Cerebellar cortex (tissue), 1 donor: ENCODE results near the gene LPP.
A peak's percentile ranks its signal among the peaks of the same experiment; 100 is the strongest.
"Not testable (repeated sequence)": the region's sequence is repeated elsewhere in the genome, so short reads cannot be mapped to it uniquely, and the experiment has no call there.

ENCODE experiments used
- DNase-seq: peaks from one replicate; pipeline ENCODE4 v3.0.0-alpha.2; 2015; ENCODE audit warnings: low spot score

Gene LPP

GRCh38 chr3:188397766-188398705 is 244.1 kb downstream of the LPP start:
- peak; percentile 88 for DNase-seq

- DNase-seq, result no peak
These were observed 246.7 kb downstream of the LPP start for GRCh38 chr3:188400494-188401243.

- DNase-seq, result no peak
These were observed 247.5 kb downstream of the LPP start for GRCh38 chr3:188401244-188401993.

GRCh38 chr3:188402229-188402628 is 248.3 kb downstream of the LPP start:
- DNase-seq, result no peak

GRCh38 chr3:188403404-188403803 is 249.4 kb downstream of the LPP start:
- no peak for DNase-seq

- no peak for DNase-seq
These were observed 250.2 kb downstream of the LPP start for GRCh38 chr3:188404124-188404523.

GRCh38 chr3:188404701-188405100 is 250.7 kb downstream of the LPP start:
- DNase-seq, result no peak

GRCh38 chr3:188407158-188407880 is 253.4 kb downstream of the LPP start:
- no peak for DNase-seq

- no peak for DNase-seq
These were observed 254.9 kb downstream of the LPP start for GRCh38 chr3:188408831-188409230.

GRCh38 chr3:188411750-188412149 is 257.8 kb downstream of the LPP start:
- DNase-seq, result no peak

GRCh38 chr3:188415196-188415595 is 261.2 kb downstream of the LPP start:
- DNase-seq, result no peak

GRCh38 chr3:188416041-188416440 is 262.1 kb downstream of the LPP start:
- no peak for DNase-seq

- DNase-seq, result no peak
These were observed 263.3 kb downstream of the LPP start for GRCh38 chr3:188417271-188417696.

GRCh38 chr3:188417766-188418165 is 263.8 kb downstream of the LPP start:
- DNase-seq, result no peak

GRCh38 chr3:188421151-188421821 is 267.3 kb downstream of the LPP start:
- no peak for DNase-seq

- no peak for DNase-seq
These were observed 268.0 kb downstream of the LPP start for GRCh38 chr3:188421836-188422540.

GRCh38 chr3:188427981-188428380 is 274.0 kb downstream of the LPP start:
- DNase-seq, result not testable (repeated sequence)

GRCh38 chr3:188431040-188431439 is 277.1 kb downstream of the LPP start:
- no peak for DNase-seq

GRCh38 chr3:188431553-188431952 is 277.6 kb downstream of the LPP start:
- DNase-seq, result no peak

- DNase-seq, result no peak
These were observed 279.0 kb downstream of the LPP start for GRCh38 chr3:188432802-188433520.
